Uterus (tissue), 4 donors: ENCODE data around the gene ZNF831. TPM values are rescaled to one million over a fixed set of nuclear protein-coding genes. Genes with fewer than 3 reads are reported as not detected.

Experiments used
- DNase-seq, 2 donors: peaks; one replicate each; pipeline ENCODE4 v3.0.0-alpha.2; 2019 to 2020
- H3K27ac ChIP-seq, 2 donors: fragments of 200-600 bp; sonication (generic); 1 replicate in 1 of 2; 2 replicates in 1 of 2; pipeline ENCODE4 v1.5.1; 2016 to 2018
- H3K27me3 ChIP-seq, 2 donors: fragments of 200-600 bp; sonication (generic); one replicate each; pipeline ENCODE4 v1.5.1; 2018 to 2019; ENCODE audit warnings: control low read depth in 1 of 2
- H3K36me3 ChIP-seq, 2 donors: fragments of 200-600 bp; sonication (generic); one replicate each; pipeline ENCODE4 v1.5.1; 2019; ENCODE audit warnings: control low read depth in 1 of 2
- H3K4me1 ChIP-seq, 2 donors: fragments of 200-600 bp; sonication (generic); one replicate each; pipeline ENCODE4 v1.5.1; 2018 to 2019; ENCODE audit warnings: control low read depth in 1 of 2
- H3K4me3 ChIP-seq, 2 donors: fragments of 200-600 bp; sonication (generic); 1 replicate in 1 of 2; 2 replicates in 1 of 2; pipeline ENCODE4 v1.5.1; 2018 to 2019; ENCODE audit warnings: mild to moderate bottlenecking in 1 of 2
- H3K9me3 ChIP-seq, 2 donors: fragments of 200-600 bp; sonication (generic); one replicate each; pipeline ENCODE4 v1.5.1; 2019; ENCODE audit warnings: control low read depth in 1 of 2
- CTCF ChIP-seq, 4 experiments: fragments of 200-600 bp in 2 of 4; fragments of 450-650 bp in 2 of 4; sonication (generic) in 2 of 4; IDR thresholded peaks; one replicate each; pipeline ENCODE4 v1.5.1; 2016 to 2019; ENCODE audit warnings: antibody characterized with exemption in 4 of 4, mild to moderate bottlenecking in 2 of 4, moderate library complexity in 1 of 4
- POLR2A ChIP-seq, 2 donors: fragments of 450-650 bp; IDR thresholded peaks; one replicate each; pipeline ENCODE4 v1.6.1; 2016; ENCODE audit warnings: antibody characterized with exemption in 2 of 2, mild to moderate bottlenecking in 1 of 2, moderate library complexity in 1 of 2
- intact Hi-C: fragments of 100-400 bp; cut with DNase I; formaldehyde crosslinking; loops from one replicate; pipeline ENCODE4 v1.15.1; 2023; ENCODE audit warnings: low total_unique reads
- total RNA-seq, 4 donors: library from RNA; depleted of rRNA in 3 of 4; stranded (reverse); fragments of >200 nt in 3 of 4; gene quantifications; one replicate each; pipeline versions ENCODE4 v1.1.0 to v1.2.4, GENCODE V29; 2014 to 2023
- donor health status: DM: yes; HTN: yes; CAD: no.

ZNF831 gene
- total RNA-seq, 4 donors from 2014 or later, result 0.21 to 3.1 (median 0.43) TPM

GRCh38 chr20:59124296-59125029 lies 39.2 kb upstream of the ZNF831 start:
- Histone ChIP-seq H3K27me3 (no peaks in the 10 kb centered on the region), H3K36me3 (no peaks in the 10 kb centered on the region), H3K4me3 (no peak overlapping the region), H3K4me1 (no peaks in the 10 kb centered on the region), H3K9me3 (no peaks in the 10 kb centered on the region), H3K27ac (no peak overlapping the region)
- TF ChIP-seq POLR2A (IDR thresholded peaks at IDR 0.05) (no peak), CTCF (IDR thresholded peaks at IDR 0.05) (no peak)
- intact Hi-C loops, result no loop called here
- DNase-seq, result no peak

DNA sequence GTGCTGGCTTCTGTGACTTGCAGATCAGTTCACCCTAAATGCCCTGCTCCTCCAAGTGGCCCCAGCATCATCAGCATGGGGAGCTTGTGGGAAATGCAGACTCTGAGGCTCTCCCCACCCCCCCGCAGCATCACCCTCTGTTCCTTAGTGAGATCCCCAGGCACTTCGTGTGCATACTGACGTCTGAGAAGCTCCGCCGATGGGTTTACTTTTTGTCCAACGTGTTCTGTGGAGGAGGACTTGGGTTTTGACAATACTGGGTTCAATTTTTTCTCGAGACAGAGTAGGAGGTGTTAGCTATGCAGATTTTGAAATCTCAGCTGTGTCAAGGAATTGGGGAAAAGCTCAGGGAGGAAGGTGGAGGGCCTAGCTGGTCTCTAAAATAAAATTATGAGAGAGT lies 38.3 kb upstream of the ZNF831 start:
- no peak for DNase-seq
- TF ChIP-seq CTCF (IDR thresholded peaks at IDR 0.05) (no peak), POLR2A (IDR thresholded peaks at IDR 0.05) (no peak)
- Histone ChIP-seq H3K27me3 (no peaks in the 10 kb centered on the region), H3K4me1 (no peaks in the 10 kb centered on the region), H3K9me3 (no peaks in the 10 kb centered on the region), H3K27ac (no peak overlapping the region), H3K4me3 (no peak overlapping the region), H3K36me3 (no peaks in the 10 kb centered on the region)
- intact Hi-C loops, result no loop called here

GRCh38 chr20:59125836-59126235 lies 37.8 kb upstream of the ZNF831 start:
- no peak for DNase-seq
- no peak overlapping the region for H3K4me3 ChIP-seq
- no peaks in the 10 kb centered on the region for H3K4me1 ChIP-seq
- H3K27me3 ChIP-seq, result no peaks in the 10 kb centered on the region
- TF ChIP-seq CTCF (IDR thresholded peaks at IDR 0.05), result no peak
- TF ChIP-seq POLR2A (IDR thresholded peaks at IDR 0.05), result no peak
- H3K9me3 ChIP-seq, result no peaks in the 10 kb centered on the region
- intact Hi-C loops, result no loop called here
- no peak overlapping the region for H3K27ac ChIP-seq
- no peaks in the 10 kb centered on the region for H3K36me3 ChIP-seq

DNA sequence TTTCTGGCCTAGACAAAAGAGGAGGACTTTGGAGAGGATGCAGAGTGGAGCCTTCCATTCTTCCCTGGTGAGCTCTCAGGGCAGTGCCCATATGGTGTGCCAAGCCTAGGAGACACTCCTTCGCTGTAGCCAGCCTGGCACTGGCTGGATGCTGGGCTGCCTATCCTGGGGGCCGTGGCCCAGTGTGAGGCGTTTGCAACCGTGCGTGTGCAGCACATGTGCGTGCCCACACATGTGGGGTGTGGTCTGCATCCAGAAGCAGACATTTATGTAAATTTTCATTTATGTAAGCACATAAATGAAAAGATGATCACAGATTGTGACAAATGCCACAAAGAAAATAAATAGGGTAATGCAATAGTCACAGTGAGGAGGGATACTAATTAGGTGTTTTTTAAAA lies 35.8 kb upstream of the ZNF831 start:
- H3K36me3 ChIP-seq, result no peaks in the 10 kb centered on the region
- no peaks in the 10 kb centered on the region for H3K27me3 ChIP-seq
- H3K27ac ChIP-seq, result no peak overlapping the region
- H3K4me3 ChIP-seq, result no peak overlapping the region
- TF ChIP-seq CTCF (IDR thresholded peaks at IDR 0.05) (no peak), POLR2A (IDR thresholded peaks at IDR 0.05) (no peak)
- no peaks in the 10 kb centered on the region for H3K9me3 ChIP-seq
- intact Hi-C loops, result no loop called here
- H3K4me1 ChIP-seq, result no peaks in the 10 kb centered on the region
- no peak for DNase-seq

GRCh38 chr20:59131551-59132285 lies 31.9 kb upstream of the ZNF831 start:
- no peak for DNase-seq

More at GRCh38 chr20:59131551-59132285, 31.9 kb upstream of the ZNF831 start:
- no peak overlapping the region for H3K27ac ChIP-seq
- H3K27me3 ChIP-seq, result no peaks in the 10 kb centered on the region
- no peaks in the 10 kb centered on the region for H3K4me1 ChIP-seq
- H3K36me3 ChIP-seq, result no peaks in the 10 kb centered on the region
- no peak overlapping the region for H3K4me3 ChIP-seq
- TF ChIP-seq POLR2A (IDR thresholded peaks at IDR 0.05) (no peak), CTCF (IDR thresholded peaks at IDR 0.05) (no peak)
- no peaks in the 10 kb centered on the region for H3K9me3 ChIP-seq
- intact Hi-C loops, result no loop called here
